Activated T-cell treated with anti-CD3 and anti-CD28 coated beads for 1 hour (primary cell): ENCODE measurements around the gene IRF9.
A peak's percentile ranks its signal among the peaks of the same experiment; 100 is the strongest.

Source experiments
- DNase-seq: peaks from one replicate; pipeline ENCODE4 v3.0.0-alpha.2; 2020; ENCODE audit warnings: low read depth

Gene IRF9

DNA sequence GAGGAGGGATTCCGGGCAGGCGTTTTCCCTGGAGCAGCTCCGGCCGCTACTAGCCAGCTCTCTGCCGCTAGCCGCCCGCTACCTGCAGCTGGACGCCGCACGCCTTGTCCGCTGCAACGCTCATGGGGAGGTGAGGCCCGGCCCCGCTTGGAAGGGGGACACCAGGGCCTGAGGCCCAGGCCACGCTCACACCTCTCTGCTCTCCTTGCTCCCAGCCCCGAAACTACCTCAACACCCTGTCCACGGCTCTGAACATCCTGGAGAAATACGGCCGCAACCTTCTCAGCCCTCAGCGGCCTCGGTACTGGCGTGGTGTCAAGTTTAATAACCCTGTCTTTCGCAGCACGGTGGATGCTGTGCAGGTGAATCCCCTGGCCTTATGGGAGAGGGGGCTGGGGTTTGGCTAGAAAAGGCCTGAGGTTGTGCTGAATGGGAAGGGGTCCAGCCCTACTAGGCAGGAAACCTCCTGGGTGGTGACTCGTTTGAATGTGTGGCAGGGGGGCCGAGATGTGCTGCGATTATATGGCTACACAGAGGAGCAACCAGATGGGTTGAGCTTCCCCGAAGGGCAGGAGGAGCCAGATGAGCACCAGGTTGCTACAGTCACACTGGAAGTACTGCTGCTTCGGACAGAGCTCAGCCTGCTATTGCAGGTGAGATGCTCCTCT lies 13.2 kb upstream of the IRF9 start:
- DNase-seq = no peak

DNA sequence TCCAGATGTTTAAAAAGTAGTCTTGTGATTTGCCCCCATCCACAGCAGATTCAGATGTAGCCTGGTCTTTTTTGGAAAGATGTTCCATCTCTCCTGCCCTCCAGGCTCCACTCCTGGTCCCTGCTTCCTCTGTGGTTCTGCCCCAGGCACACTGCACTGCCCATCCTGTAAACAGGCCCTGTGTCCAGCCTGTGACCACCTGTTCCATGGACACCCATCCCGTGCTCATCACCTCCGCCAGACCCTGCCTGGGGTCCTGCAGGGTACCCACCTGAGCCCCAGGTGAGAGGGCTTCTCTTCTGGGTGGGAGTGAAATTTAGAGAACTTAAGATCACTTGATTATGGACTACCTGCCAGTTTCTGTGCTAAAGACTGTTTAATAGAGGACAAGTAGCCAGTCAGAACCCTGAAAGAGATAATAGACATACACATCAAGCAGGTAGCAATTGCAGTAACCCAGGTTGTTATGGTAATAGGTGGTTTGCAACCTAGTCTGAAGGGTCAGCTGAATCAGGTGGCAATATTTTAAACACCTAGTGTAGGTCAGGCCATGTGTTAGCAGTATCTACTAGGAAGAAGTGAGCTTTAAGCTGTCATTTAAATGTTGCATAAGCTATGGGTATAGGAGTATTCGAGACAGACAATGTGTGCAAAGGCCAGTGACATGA lies 11.6 kb upstream of the IRF9 start:
- DNase-seq = no peak

DNA sequence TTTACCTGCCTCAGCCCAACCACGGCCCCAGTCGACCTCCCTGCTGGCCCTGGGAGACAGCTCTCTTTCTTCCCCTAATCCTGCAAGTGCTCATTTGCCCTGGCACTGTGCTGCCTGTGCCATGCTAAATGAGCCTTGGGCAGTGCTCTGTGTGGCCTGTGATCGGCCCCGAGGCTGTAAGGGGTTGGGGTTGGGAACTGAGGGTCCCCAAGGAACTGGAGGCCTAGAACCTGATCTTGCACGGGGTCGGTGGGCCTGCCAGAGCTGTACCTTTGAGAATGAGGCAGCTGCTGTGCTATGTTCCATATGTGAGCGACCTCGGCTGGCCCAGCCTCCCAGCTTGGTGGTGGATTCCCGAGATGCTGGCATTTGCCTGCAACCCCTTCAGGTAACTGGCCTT lies 11.0 kb upstream of the IRF9 start:
- no peak for DNase-seq

- DNase-seq = no peak
These were observed 10.5 kb upstream of the IRF9 start for GRCh38 chr14:24150567-24150966.

- no peak for DNase-seq
These were observed 10.1 kb upstream of the IRF9 start for GRCh38 chr14:24150993-24151392.

GRCh38 chr14:24151404-24152080 lies 9.5 kb upstream of the IRF9 start:
- no peak for DNase-seq

- no peak for DNase-seq
These were observed 6.0 kb upstream of the IRF9 start for GRCh38 chr14:24155100-24155499.

GRCh38 chr14:24156840-24157239 lies 4.2 kb upstream of the IRF9 start:
- no peak for DNase-seq

- no peak for DNase-seq
These were observed 3.7 kb upstream of the IRF9 start for GRCh38 chr14:24157331-24157730.

GRCh38 chr14:24159777-24160498 lies 1.1 kb upstream of the IRF9 start:
- no peak for DNase-seq

DNA sequence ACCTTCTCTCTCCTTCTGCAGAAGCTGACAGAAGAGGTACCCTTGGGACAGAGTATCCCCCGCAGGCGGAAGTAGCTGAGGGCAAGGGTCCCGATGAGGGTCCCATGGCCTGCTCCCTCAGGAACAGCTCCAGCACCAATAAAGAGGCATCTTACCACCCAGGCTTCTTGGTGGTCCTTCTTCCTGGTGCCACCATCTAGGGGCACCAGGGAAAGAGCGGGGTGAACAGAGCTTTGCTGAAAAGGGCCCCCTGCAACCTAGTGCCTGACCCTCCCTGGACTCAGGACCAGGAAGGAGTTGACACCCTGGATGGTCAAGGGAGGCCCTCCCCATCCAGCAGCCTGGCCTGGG lies 591 bp upstream of the IRF9 start:
- no peak for DNase-seq

DNA sequence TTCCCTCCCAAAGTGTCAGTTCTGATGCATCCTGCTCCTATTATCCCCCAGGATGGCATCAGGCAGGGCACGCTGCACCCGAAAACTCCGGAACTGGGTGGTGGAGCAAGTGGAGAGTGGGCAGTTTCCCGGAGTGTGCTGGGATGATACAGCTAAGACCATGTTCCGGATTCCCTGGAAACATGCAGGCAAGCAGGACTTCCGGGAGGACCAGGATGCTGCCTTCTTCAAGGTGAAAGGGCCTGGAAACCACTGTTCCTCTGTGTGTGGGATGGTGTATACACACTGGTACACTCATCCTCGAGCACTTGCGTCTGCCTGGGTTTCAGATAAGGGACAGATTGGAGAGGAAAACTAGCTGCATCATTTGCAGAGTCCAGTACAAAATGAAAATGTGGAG lies 1.0 kb downstream of the IRF9 start:
- no peak for DNase-seq

GRCh38 chr14:24164518-24164991 lies 3.5 kb downstream of the IRF9 start:
- no peak for DNase-seq

- DNase-seq = no peak
These were observed 4.7 kb downstream of the IRF9 start for GRCh38 chr14:24165785-24166184.

DNA sequence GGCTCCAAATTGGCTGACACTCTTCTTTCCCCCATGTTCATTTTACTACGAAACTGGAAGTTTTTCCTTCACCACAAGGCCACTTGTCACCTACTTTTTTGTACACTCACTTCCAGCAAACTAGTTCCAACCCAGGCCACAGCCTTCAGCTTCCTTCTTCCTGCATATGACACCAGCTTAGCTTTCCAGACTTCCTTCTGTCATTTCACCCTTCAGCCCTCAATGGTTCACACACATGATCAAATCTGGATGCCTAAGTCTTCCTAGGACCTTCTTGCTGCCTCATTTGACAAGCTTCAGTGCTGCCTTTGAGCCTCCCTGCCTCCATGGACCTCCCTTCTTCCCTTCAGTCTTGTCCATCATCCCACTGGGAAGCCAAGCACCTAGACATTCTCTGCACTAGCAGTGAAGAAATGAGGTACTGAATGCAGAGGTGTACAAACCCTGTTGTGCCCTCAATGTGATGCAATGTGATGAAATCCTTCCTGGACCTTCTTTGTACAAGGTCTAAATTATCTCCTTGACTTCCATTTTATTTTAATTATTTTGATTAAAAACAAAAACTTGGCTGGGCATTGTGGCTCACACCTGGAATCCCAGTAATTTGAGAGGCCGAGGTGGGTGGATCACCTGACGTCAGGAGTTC lies 6.5 kb downstream of the IRF9 start:
- no peak for DNase-seq

DNA sequence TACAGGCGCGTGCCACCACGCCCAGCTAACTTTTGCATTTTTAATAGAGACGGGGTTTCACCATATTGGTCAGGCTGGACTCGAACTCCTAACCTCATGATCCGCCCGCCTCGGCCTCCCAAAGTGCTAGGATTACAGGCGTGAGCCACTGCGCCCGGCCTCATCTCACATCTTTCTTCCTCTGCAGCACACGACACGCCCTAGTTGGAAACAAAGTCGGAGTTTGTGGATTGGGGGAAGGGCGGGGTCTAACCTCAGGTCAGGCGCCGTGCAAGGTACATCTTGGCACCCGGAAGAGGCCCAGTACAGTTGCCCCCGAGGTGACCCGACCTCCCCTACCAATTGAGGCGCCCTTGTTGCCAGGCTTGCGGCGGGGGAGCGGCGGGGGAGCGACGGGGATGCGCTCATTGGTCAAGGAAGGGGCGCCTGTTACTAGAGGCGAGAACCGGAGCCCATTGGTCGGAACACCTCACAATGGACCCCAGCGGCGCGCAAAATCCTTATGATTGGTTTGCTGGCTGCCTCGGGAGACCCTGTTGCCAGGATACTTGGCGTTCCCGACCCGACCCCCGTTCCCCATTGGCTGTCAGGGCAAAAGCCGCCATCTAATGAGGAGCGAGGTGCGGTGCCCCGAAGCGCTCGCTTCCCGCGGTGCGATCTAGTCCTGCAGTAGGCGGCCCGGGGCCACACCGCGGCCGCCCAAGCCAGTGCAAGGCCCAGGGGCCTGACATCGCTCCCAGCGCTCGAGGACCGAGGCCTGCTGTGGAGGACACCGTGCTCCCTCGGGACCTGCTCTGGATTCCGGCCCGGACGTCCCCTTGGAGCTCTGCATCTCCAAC lies 10.6 kb downstream of the IRF9 start, which contains the start of gene REC8:
TSS of gene REC8 (plus strand) at position 659 of the 839 bp plus-strand sequence. CDS start 473 bp downstream, outside the sequence.
- peak; percentile 59 for DNase-seq

- no peak for DNase-seq
These were observed 11.3 kb downstream of the IRF9 start for GRCh38 chr14:24172261-24172860.

GRCh38 chr14:24172871-24173281 lies 11.8 kb downstream of the IRF9 start:
- DNase-seq = no peak

DNA sequence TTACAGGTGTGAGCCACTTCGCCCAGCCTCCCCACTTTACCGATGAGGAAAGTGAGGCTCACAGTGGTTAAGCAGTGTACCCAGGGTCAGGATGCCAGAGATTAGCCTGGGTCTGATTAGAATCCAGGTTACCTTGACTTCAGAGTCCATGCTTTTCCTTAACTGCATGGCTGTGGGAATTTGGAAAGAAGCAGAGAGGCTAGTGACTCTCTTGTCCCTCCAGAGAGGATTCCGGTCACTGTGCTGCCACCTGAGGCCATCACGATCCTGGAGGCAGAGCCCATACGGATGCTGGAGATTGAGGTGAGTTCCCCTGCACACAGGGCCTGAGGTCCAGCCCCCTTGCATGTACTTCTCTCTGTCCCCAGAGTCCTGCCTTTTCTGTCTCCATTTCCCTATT lies 15.5 kb downstream of the IRF9 start:
- no peak for DNase-seq

DNA sequence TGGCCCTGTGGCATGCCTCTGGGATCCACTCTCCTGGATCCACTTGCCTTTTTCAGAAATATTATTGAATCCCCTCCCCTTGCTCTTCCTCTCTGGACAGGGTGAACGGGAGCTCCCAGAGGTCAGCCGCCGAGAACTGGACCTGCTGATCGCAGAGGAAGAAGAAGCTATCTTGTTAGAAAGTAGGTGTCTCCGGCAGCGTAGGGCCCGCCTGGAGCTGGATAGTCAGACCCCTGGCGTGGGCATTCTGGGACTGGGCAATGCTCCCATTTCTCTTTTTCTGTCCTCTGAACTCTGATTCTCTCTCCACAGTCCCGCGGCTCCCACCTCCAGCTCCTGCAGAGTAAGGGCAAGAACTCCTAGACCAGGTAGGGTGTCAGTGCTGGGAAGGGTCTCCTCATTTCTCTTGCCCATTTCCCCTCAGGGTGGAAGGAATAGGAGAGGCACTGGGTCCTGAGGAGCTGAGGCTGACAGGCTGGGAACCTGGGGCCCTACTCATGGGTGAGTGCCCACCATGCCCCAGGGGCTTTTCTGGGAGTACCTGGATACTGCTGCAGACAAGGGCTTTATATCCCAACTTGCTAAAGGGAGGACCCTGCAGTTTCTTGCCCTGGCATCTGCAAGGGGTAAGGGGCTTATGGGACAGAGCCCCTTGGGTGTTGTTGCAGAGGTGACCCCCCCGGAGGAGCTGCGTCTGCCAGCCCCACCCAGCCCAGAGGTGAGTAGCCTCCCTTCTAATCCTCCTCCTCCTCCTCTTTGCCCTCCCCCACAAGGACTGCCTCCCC lies 16.2 kb downstream of the IRF9 start:
- DNase-seq = no peak
